ENCODE data around the gene RNASEH1. TPM values are rescaled to one million over a fixed set of nuclear protein-coding genes. Genes with fewer than 3 reads are reported as not detected.
A peak's percentile ranks its signal among the peaks of the same experiment; 100 is the strongest.

The RNASEH1 gene
- polyA plus RNA-seq, result 10 to 100 TPM in 2 of 4 donors, 1 to 10 TPM in 2; 5.1 to 16.4 (median 9.6) TPM
- long read RNA-seq, donor 1, result 0 reads
- long read RNA-seq, donor 2, partial matches to known transcripts, result 1,431 of 1,441 reads
- long read RNA-seq, donor 2, other reads (novel, unspliced or antisense), result 7 of 1,441 reads
- long read RNA-seq, donor 3, partial matches to known transcripts, result 0 of 2 reads
- long read RNA-seq, donor 3, other reads (novel, unspliced or antisense), result 0 of 2 reads
- long read RNA-seq, donor 4, result 0 reads
- long read RNA-seq, donor 5, result 0 reads
- long read RNA-seq, donor 6, transcript RNASEH1-201 (8 exons, 1,887 nt), result major isoform, 7 of 7 reads
- long read RNA-seq, donor 6, partial matches to known transcripts, result 0 of 7 reads
- long read RNA-seq, donor 6, other reads (novel, unspliced or antisense), result 0 of 7 reads
- long read RNA-seq, donor 7, result 0 reads
- long read RNA-seq, donor 8, result 0 reads
- long read RNA-seq, donor 9, result 0 reads
- long read RNA-seq, donor 10, transcript RNASEH1-201 (8 exons, 1,887 nt), result major isoform, 7 of 20 reads
- long read RNA-seq, donor 10, partial matches to known transcripts, result 8 of 20 reads
- long read RNA-seq, donor 10, other reads (novel, unspliced or antisense), result 5 of 20 reads

GRCh38 chr2:3558205-3559014, at the start of gene RNASEH1:
Gene RNASEH1 (minus strand): TSS chr2:3558333. CDS start chr2:3558260, 73 bp downstream.
- H3K4me3 ChIP-seq (ENCODE audit: low read depth in 1 of 3, low read length in 3 of 3), result peak within 1 kb of the TSS; percentile 71 to 92 (median 79)
- H3K36me3 ChIP-seq (ENCODE audit: control insufficient read depth in 3 of 3, insufficient read depth in 2 of 3, low read depth in 1 of 3, low read length in 3 of 3), result peaks cover 9 to 22% (median 10%) of the 10 kb centered on the region in 3 donors
- WGBS, 3 donors, result 0 to 1% (median 1%) methylated on average over 57 to 67 of the region's 67 CpGs
- DNase-seq, result peak; percentile 98 to 100
- H3K4me1 ChIP-seq (ENCODE audit: control insufficient read depth in 3 of 3, insufficient read depth in 2 of 3, low read depth in 1 of 3, low read length in 2 of 3), result peaks cover 0 to 8% (median 2%) of the 10 kb centered on the region in 3 donors
- H3K27me3 ChIP-seq (ENCODE audit: control insufficient read depth in 3 of 3, insufficient read depth in 3 of 3, low read length in 3 of 3), result no peaks in the 10 kb centered on the region
- H3K9me3 ChIP-seq (ENCODE audit: control insufficient read depth in 2 of 2, insufficient read depth in 1 of 2, low read depth in 1 of 2, low read length in 1 of 2), result no peaks in the 10 kb centered on the region
- peak within 1 kb of the TSS; percentile 85 to 97 (median 96) for H3K27ac ChIP-seq (ENCODE audit: low read depth in 1 of 3, low read length in 2 of 3)
- no peak for FAIRE-seq

GRCh38 chr2:3606370-3607201, 48.5 kb upstream of the RNASEH1 start:
- no peak for DNase-seq
- no peaks in the 10 kb centered on the region for H3K36me3 ChIP-seq (ENCODE audit: control insufficient read depth in 3 of 3, insufficient read depth in 2 of 3, low read depth in 1 of 3, low read length in 3 of 3)
- H3K27me3 ChIP-seq (ENCODE audit: control insufficient read depth in 3 of 3, insufficient read depth in 3 of 3, low read length in 3 of 3), result no peaks in the 10 kb centered on the region
- FAIRE-seq, result no peak
- H3K4me3 ChIP-seq (ENCODE audit: low read depth in 1 of 3, low read length in 3 of 3), result no peak overlapping the region
- 87 to 96% (median 90%) methylated on average over 37 of the region's 37 CpGs for WGBS, 3 donors
- H3K9me3 ChIP-seq (ENCODE audit: control insufficient read depth in 2 of 2, insufficient read depth in 1 of 2, low read depth in 1 of 2, low read length in 1 of 2), result no peaks in the 10 kb centered on the region
- H3K4me1 ChIP-seq (ENCODE audit: control insufficient read depth in 3 of 3, insufficient read depth in 2 of 3, low read depth in 1 of 3, low read length in 2 of 3), result no peaks in the 10 kb centered on the region
- H3K27ac ChIP-seq (ENCODE audit: low read depth in 1 of 3, low read length in 2 of 3), result no peak overlapping the region

GRCh38 chr2:3606028-3606369, 47.9 kb upstream of the RNASEH1 start:
- Histone ChIP-seq H3K27me3 (ENCODE audit: control insufficient read depth in 3 of 3, insufficient read depth in 3 of 3, low read length in 3 of 3) (no peaks in the 10 kb centered on the region), H3K36me3 (ENCODE audit: control insufficient read depth in 3 of 3, insufficient read depth in 2 of 3, low read depth in 1 of 3, low read length in 3 of 3) (no peaks in the 10 kb centered on the region), H3K27ac (ENCODE audit: low read depth in 1 of 3, low read length in 2 of 3) (peak overlapping the region in 2 of 3 donors; percentile 12 to 50), H3K9me3 (ENCODE audit: control insufficient read depth in 2 of 2, insufficient read depth in 1 of 2, low read depth in 1 of 2, low read length in 1 of 2) (no peaks in the 10 kb centered on the region), H3K4me3 (ENCODE audit: low read depth in 1 of 3, low read length in 3 of 3) (peak overlapping the region in 1 of 3 donors; percentile 19), H3K4me1 (ENCODE audit: control insufficient read depth in 3 of 3, insufficient read depth in 2 of 3, low read depth in 1 of 3, low read length in 2 of 3) (no peaks in the 10 kb centered on the region)
- FAIRE-seq, result no peak
- WGBS, 3 donors, result 78 to 90% (median 83%) methylated on average over 9 to 11 of the region's 11 CpGs
- DNase-seq, result no peak

GRCh38 chr2:3604991-3605961, 47.1 kb upstream of the RNASEH1 start:
- Histone ChIP-seq H3K9me3 (ENCODE audit: control insufficient read depth in 2 of 2, insufficient read depth in 1 of 2, low read depth in 1 of 2, low read length in 1 of 2) (no peaks in the 10 kb centered on the region), H3K4me1 (ENCODE audit: control insufficient read depth in 3 of 3, insufficient read depth in 2 of 3, low read depth in 1 of 3, low read length in 2 of 3) (no peaks in the 10 kb centered on the region), H3K36me3 (ENCODE audit: control insufficient read depth in 3 of 3, insufficient read depth in 2 of 3, low read depth in 1 of 3, low read length in 3 of 3) (no peaks in the 10 kb centered on the region), H3K4me3 (ENCODE audit: low read depth in 1 of 3, low read length in 3 of 3) (peak overlapping the region in 1 of 3 donors; percentile 19), H3K27me3 (ENCODE audit: control insufficient read depth in 3 of 3, insufficient read depth in 3 of 3, low read length in 3 of 3) (no peaks in the 10 kb centered on the region), H3K27ac (ENCODE audit: low read depth in 1 of 3, low read length in 2 of 3) (peak overlapping the region in 2 of 3 donors; percentile 12 to 50)
- WGBS, 3 donors, result 30 to 47% (median 37%) methylated on average over 26 to 44 of the region's 44 CpGs
- peak in 1 of 2 donors; percentile 31 for DNase-seq
- no peak for FAIRE-seq

- H3K4me1 ChIP-seq (ENCODE audit: control insufficient read depth in 3 of 3, insufficient read depth in 2 of 3, low read depth in 1 of 3, low read length in 2 of 3), result no peaks in the 10 kb centered on the region
- H3K4me3 ChIP-seq (ENCODE audit: low read depth in 1 of 3, low read length in 3 of 3), result no peak overlapping the region
- DNase-seq (no peak), FAIRE-seq (no peak)
- no peak overlapping the region for H3K27ac ChIP-seq (ENCODE audit: low read depth in 1 of 3, low read length in 2 of 3)
- WGBS, 3 donors, result 80 to 89% (median 88%) methylated on average over 15 to 16 of the region's 16 CpGs
- no peaks in the 10 kb centered on the region for H3K9me3 ChIP-seq (ENCODE audit: control insufficient read depth in 2 of 2, insufficient read depth in 1 of 2, low read depth in 1 of 2, low read length in 1 of 2)
- H3K27me3 ChIP-seq (ENCODE audit: control insufficient read depth in 3 of 3, insufficient read depth in 3 of 3, low read length in 3 of 3), result no peaks in the 10 kb centered on the region
- H3K36me3 ChIP-seq (ENCODE audit: control insufficient read depth in 3 of 3, insufficient read depth in 2 of 3, low read depth in 1 of 3, low read length in 3 of 3), result no peaks in the 10 kb centered on the region
Observed at GRCh38 chr2:3604207-3604877, 46.2 kb upstream of the RNASEH1 start.

GRCh38 chr2:3603536-3604206, 45.5 kb upstream of the RNASEH1 start:
- Histone ChIP-seq H3K4me1 (ENCODE audit: control insufficient read depth in 3 of 3, insufficient read depth in 2 of 3, low read depth in 1 of 3, low read length in 2 of 3) (no peaks in the 10 kb centered on the region), H3K4me3 (ENCODE audit: low read depth in 1 of 3, low read length in 3 of 3) (no peak overlapping the region), H3K27me3 (ENCODE audit: control insufficient read depth in 3 of 3, insufficient read depth in 3 of 3, low read length in 3 of 3) (no peaks in the 10 kb centered on the region), H3K9me3 (ENCODE audit: control insufficient read depth in 2 of 2, insufficient read depth in 1 of 2, low read depth in 1 of 2, low read length in 1 of 2) (no peaks in the 10 kb centered on the region), H3K27ac (ENCODE audit: low read depth in 1 of 3, low read length in 2 of 3) (no peak overlapping the region), H3K36me3 (ENCODE audit: control insufficient read depth in 3 of 3, insufficient read depth in 2 of 3, low read depth in 1 of 3, low read length in 3 of 3) (no peaks in the 10 kb centered on the region)
- no peak for DNase-seq
- 89 to 91% (median 91%) methylated on average over 19 of the region's 19 CpGs for WGBS, 3 donors
- no peak for FAIRE-seq

All from small intestine (tissue), 16 donors.